ENCODE measurements around the gene PDSS2.

DNA sequence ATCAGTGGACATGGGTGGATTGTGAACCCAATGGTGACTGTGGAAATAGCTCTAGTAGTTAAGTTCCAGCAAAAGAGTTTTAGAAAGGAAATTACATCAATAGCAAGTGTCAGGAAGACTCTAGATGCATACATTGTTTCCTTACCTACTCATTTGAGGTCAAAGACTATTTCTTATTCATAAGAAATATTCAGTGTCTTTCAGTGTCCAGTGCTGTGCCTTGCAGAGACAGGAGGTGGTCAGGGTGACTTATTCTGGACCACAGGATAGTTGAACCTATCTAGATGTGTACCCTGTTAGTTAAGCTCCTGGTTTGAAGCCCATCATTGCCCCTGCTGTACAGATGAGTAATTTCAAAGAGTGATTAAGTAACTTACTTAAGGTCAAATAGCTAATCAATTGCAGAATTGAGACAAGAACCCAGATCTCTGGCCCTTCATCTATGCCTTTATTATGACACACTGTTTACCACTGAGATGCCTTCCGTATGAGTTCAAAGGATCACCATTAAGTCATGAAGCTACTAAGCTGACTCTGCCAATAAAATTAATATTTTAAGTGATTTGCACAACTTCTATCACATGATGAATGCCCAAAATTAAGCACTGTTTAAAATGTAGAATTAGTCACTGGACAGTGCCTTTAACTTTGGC is 136.1 kb downstream of the PDSS2 start:
- TF ChIP-seq, protein P1, sequence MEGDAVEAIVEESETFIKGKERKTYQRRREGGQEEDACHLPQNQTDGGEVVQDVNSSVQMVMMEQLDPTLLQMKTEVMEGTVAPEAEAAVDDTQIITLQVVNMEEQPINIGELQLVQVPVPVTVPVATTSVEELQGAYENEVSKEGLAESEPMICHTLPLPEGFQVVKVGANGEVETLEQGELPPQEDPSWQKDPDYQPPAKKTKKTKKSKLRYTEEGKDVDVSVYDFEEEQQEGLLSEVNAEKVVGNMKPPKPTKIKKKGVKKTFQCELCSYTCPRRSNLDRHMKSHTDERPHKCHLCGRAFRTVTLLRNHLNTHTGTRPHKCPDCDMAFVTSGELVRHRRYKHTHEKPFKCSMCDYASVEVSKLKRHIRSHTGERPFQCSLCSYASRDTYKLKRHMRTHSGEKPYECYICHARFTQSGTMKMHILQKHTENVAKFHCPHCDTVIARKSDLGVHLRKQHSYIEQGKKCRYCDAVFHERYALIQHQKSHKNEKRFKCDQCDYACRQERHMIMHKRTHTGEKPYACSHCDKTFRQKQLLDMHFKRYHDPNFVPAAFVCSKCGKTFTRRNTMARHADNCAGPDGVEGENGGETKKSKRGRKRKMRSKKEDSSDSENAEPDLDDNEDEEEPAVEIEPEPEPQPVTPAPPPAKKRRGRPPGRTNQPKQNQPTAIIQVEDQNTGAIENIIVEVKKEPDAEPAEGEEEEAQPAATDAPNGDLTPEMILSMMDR (IDR thresholded peaks at IDR 0.05; ENCODE audit: control extremely low read depth in 1 of 3, insufficient read depth in 1 of 3, low read depth in 1 of 3, low read length in 3 of 3) = no peak
- no peak for TF ChIP-seq SP1 (IDR thresholded peaks at IDR 0.05; ENCODE audit: low read depth, low read length)
